HepG2 (cell line): ENCODE measurements around the gene KIF15. TPM values are rescaled to one million over a fixed set of nuclear protein-coding genes. Genes with fewer than 3 reads are reported as not detected.

ENCODE experiments used
- ATAC-seq: fragments of 200-7000 bp; cut with Tn5 transposase; 3 replicates; pipeline ENCODE4 v1.9.1; 2020; ENCODE audit warnings: mild to moderate bottlenecking, moderate library complexity
- BruUV-seq: library from RNA; stranded (reverse); fragments of 400-500 nt; replicated peaks from 2 replicates; lab custom pipeline; 2021; lab: Mats Ljungman, UMichigan
- CTCF ChIA-PET: fragments of 300-600 bp; formaldehyde crosslinking; extraction: SDS; loops from one replicate; lab custom pipeline; 2021; ENCODE audit warnings: low total read pairs, inconsistent platforms, low intra/inter-chr PET ratio; lab: Yijun Ruan, JAX
- POLR2A ChIA-PET: fragments of 350-600 bp; sonication (Branson Sonifier 250); formaldehyde crosslinking; loops from one replicate; lab custom pipeline; 2020; ENCODE audit warnings: antibody characterized with exemption, inconsistent platforms; lab: Yijun Ruan, JAX
- DNase-seq: peaks from one replicate; pipeline ENCODE4 v3.0.0-alpha.2; 2015; ENCODE audit warnings: low spot score
- FAIRE-seq: peaks from 3 replicates; lab custom pipeline; 2011; peaks lifted over from hg19 to GRCh38; lab: Jason Lieb, UNC
- H2AFZ ChIP-seq: one replicate; pipeline ENCODE4 v1.6.1; 2011; ENCODE audit warnings: low read length, inconsistent platforms
- H3K27ac ChIP-seq: fragments of 300-600 bp; 3 replicates; pipeline ENCODE4 v1.8.0; 2011; ENCODE audit warnings: mixed run types, mild to moderate bottlenecking, mixed read lengths, low read length, inconsistent platforms; ENCODE audit not compliant: insufficient read depth; ENCODE audit errors: extremely low read length
- H3K27me3 ChIP-seq, 2 experiments: fragments of 200-600 bp in 1 of 2; 2 replicates in 1 of 2; 3 replicates in 1 of 2; pipeline versions ENCODE4 v1.6.0 to v1.8.0; 2011; ENCODE audit warnings: low read length in 2 of 2, mild to moderate bottlenecking in 2 of 2, moderate library complexity in 2 of 2, inconsistent platforms in 1 of 2; ENCODE audit not compliant: insufficient read depth in 2 of 2, control insufficient read depth in 1 of 2
- H3K36me3 ChIP-seq, 2 experiments: fragments of 200-600 bp in 1 of 2; replicated peaks in 1 of 2; 2 replicates in 1 of 2; 3 replicates in 1 of 2; pipeline versions ENCODE4 v1.5.1 to v1.8.0; 2011; ENCODE audit warnings: low read length in 2 of 2, inconsistent platforms in 1 of 2; ENCODE audit not compliant: insufficient read depth in 2 of 2, control insufficient read depth in 1 of 2
- H3K4me1 ChIP-seq: 2 replicates; pipeline ENCODE4 v1.5.1; 2012; ENCODE audit warnings: low read length, inconsistent platforms; ENCODE audit not compliant: insufficient read depth
- H3K4me2 ChIP-seq: 2 replicates; pipeline ENCODE4 v1.6.0; 2011; ENCODE audit warnings: low read depth, low read length, inconsistent platforms
- H3K4me3 ChIP-seq, 3 experiments: fragments of 200-600 bp in 1 of 3; sonication (generic), shearing (Covaris generic) in 1 of 3; replicated peaks in 1 of 3; 2 replicates each; pipeline ENCODE4 v1.5.1; 2011 to 2016; ENCODE audit warnings: low read length in 3 of 3, inconsistent platforms in 2 of 3, low read depth in 2 of 3, mild to moderate bottlenecking in 2 of 3, control low read depth in 1 of 3, mixed read lengths in 1 of 3; ENCODE audit not compliant: insufficient read depth in 1 of 3
- H3K79me2 ChIP-seq: one replicate; pipeline ENCODE4 v1.6.1; 2011; ENCODE audit warnings: low read length, inconsistent platforms; ENCODE audit not compliant: insufficient read depth
- H3K9ac ChIP-seq: 2 replicates; pipeline ENCODE4 v1.6.0; 2011; ENCODE audit warnings: mild to moderate bottlenecking, low read depth, low read length, inconsistent platforms; ENCODE audit not compliant: insufficient read depth
- H3K9me3 ChIP-seq: 2 replicates; pipeline ENCODE4 v1.5.1; 2012; ENCODE audit warnings: mild to moderate bottlenecking, low read length
- H4K20me1 ChIP-seq: 2 replicates; pipeline ENCODE4 v1.6.0; 2011; ENCODE audit warnings: inconsistent platforms, mild to moderate bottlenecking, low read length, moderate library complexity; ENCODE audit not compliant: insufficient read depth
- E2F2 ChIP-seq: sonication (generic); formaldehyde crosslinking; IDR thresholded peaks from 2 replicates; pipeline ENCODE4 v1.4.0; 2020; ENCODE audit warnings: missing genetic modification reagents, borderline replicate concordance
- GLI4 ChIP-seq: sonication (generic); formaldehyde crosslinking; IDR thresholded peaks from 2 replicates; pipeline ENCODE4 v1.5.1; 2020; ENCODE audit warnings: missing genetic modification reagents, mild to moderate bottlenecking, moderate library complexity, borderline replicate concordance
- IKZF1 ChIP-seq: fragments of 450-650 bp; IDR thresholded peaks from 2 replicates; pipeline ENCODE4 v1.7.1; 2016
- MEF2D ChIP-seq: sonication (generic); formaldehyde crosslinking; IDR thresholded peaks from 2 replicates; pipeline ENCODE4 v1.5.1; 2020; ENCODE audit warnings: mild to moderate bottlenecking, missing genetic modification reagents
- NFIB ChIP-seq: sonication (generic); formaldehyde crosslinking; IDR thresholded peaks from 2 replicates; pipeline ENCODE4 v1.9.0; 2021; ENCODE audit warnings: missing genetic modification reagents, mild to moderate bottlenecking, borderline replicate concordance
- NR1H2 ChIP-seq: sonication (generic); formaldehyde crosslinking; IDR thresholded peaks from 2 replicates; pipeline ENCODE4 v1.8.1; 2022; ENCODE audit warnings: low read depth, missing genetic modification reagents, borderline replicate concordance
- PATZ1 ChIP-seq: sonication (generic); formaldehyde crosslinking; IDR thresholded peaks from 2 replicates; pipeline ENCODE4 v1.4.0; 2020; ENCODE audit warnings: missing genetic modification reagents
- ZNF274 ChIP-seq: sonication (generic); formaldehyde crosslinking; IDR thresholded peaks from 2 replicates; pipeline ENCODE4 v1.5.1; 2020; ENCODE audit warnings: mild to moderate bottlenecking, missing genetic modification reagents
- ZNF296 ChIP-seq: sonication (generic); formaldehyde crosslinking; conservative IDR thresholded peaks from 2 replicates; pipeline ENCODE4 v1.5.0; 2020; ENCODE audit warnings: mild to moderate bottlenecking, missing genetic modification reagents
- ZNF430 ChIP-seq: sonication (generic); formaldehyde crosslinking; IDR thresholded peaks from 2 replicates; pipeline ENCODE4 v1.9.0; 2021; ENCODE audit warnings: mild to moderate bottlenecking, missing genetic modification reagents
- ZNF431 ChIP-seq: sonication (generic); formaldehyde crosslinking; IDR thresholded peaks from 2 replicates; pipeline ENCODE4 v1.9.0; 2022; ENCODE audit warnings: missing genetic modification reagents, low read depth, mild to moderate bottlenecking, borderline replicate concordance
- ZNF550 ChIP-seq: sonication (generic); formaldehyde crosslinking; IDR thresholded peaks from 2 replicates; pipeline ENCODE4 v1.4.0; 2020; ENCODE audit warnings: mild to moderate bottlenecking, missing genetic modification reagents, borderline replicate concordance
- ZNF580 ChIP-seq: IDR thresholded peaks from 2 replicates; pipeline ENCODE4 v1.6.1; 2016; ENCODE audit warnings: low read depth, borderline replicate concordance
- ZNF773 ChIP-seq: sonication (generic); formaldehyde crosslinking; IDR thresholded peaks from 2 replicates; pipeline ENCODE4 v1.4.0; 2020; ENCODE audit warnings: missing genetic modification reagents, borderline replicate concordance
- WGBS: methylation state at CpG from one replicate; pipeline ENCODE4 v1.1.6; 2017; ENCODE audit warnings: low lambda C conversion rate; 5-methylcytosine and 5-hydroxymethylcytosine counted together
- in situ Hi-C: cut with HindIII; loops from 2 replicates; pipeline ENCODE4 v1.10.0; 2017; ENCODE audit warnings: low pct_unique_long_range_greater_than_20kb; ENCODE audit not compliant: extremely low pct_ligation_motif_present
- intact Hi-C: fragments of 100-400 bp; cut with micrococcal nuclease; formaldehyde crosslinking; loops from one replicate; pipeline ENCODE4 v1.10.0; 2022; ENCODE audit not compliant: unreplicated experiment
- polyA plus RNA-seq, 8 experiments: library from polyadenylated mRNA; depleted of rRNA in 3 of 8; stranded (reverse) in 7 of 8; unstranded in 1 of 8; fragments of >200 nt; fragmentation: Illumina TruSeq in 4 of 8; extraction: Trizol in 4 of 8; gene quantifications; 2 replicates each; pipeline versions ENCODE4 v1.2.1 to v1.2.3, GENCODE V29; 2011 to 2016; ENCODE audit warnings: low read depth in 4 of 8, missing spikeins in 1 of 8, mixed read lengths in 1 of 8; ENCODE audit not compliant: insufficient read depth in 1 of 8
- total RNA-seq, 5 experiments: library from RNA; depleted of rRNA; stranded (reverse); fragments of >200 nt; fragmentation: Illumina TruSeq; extraction: Trizol; gene quantifications; 2 replicates each; pipeline ENCODE4 v1.2.3, GENCODE V29; 2016; ENCODE audit warnings: low read depth in 1 of 5

KIF15 gene
- total and polyA plus RNA-seq, 2 of the 13 experiments (the other 11 are each of a cell fraction or from before 2014, with no cell fraction given) = 4.8 to 33.8 TPM

GRCh38 chr3:44845528-44846520, 84.2 kb downstream of the KIF15 start:
- Histone ChIP-seq H3K79me2 (no peaks in the 10 kb centered on the region), H3K27me3 (no peaks in the 10 kb centered on the region), H3K4me3 (no peak overlapping the region), H3K9me3 (no peaks in the 10 kb centered on the region), H3K4me2 (no peak overlapping the region), H3K9ac (no peak overlapping the region), H4K20me1 (no peaks in the 10 kb centered on the region), H3K36me3 (peaks cover 3 to 49% of the 10 kb centered on the region in 2 experiments), H3K4me1 (no peaks in the 10 kb centered on the region), H3K27ac (no peak overlapping the region), H2AFZ (no peak overlapping the region)
- ChIA-PET POLR2A (no interaction called here), CTCF (no interaction called here)
- BruUV-seq = no TSS peak
- no peak for FAIRE-seq
- intact Hi-C loops = no loop called here
- in situ Hi-C loops = no loop called here
- TF ChIP-seq ZNF430 (CRISPR knock-in tag) (no peak), ZNF550 (no peak), IKZF1 (no peak), ZNF580 (no peak), NR1H2 (CRISPR knock-in tag) (no peak), MEF2D (CRISPR knock-in tag) (no peak)
- DNase-seq = no peak
- ATAC-seq = no peak
- WGBS = 96% methylated on average over 7 of the region's 7 CpGs

GRCh38 chr3:44848634-44849033, 87.0 kb downstream of the KIF15 start:
- in situ Hi-C loops (no loop called here), intact Hi-C loops (no loop called here)
- H3K36me3 ChIP-seq = peaks cover 5 to 35% of the 10 kb centered on the region in 2 experiments
- H4K20me1 ChIP-seq = no peaks in the 10 kb centered on the region
- no peak overlapping the region for H3K4me2 ChIP-seq
- H3K79me2 ChIP-seq = no peaks in the 10 kb centered on the region
- POLR2A ChIA-PET = no interaction called here
- no peak overlapping the region for H3K4me3 ChIP-seq
- CTCF ChIA-PET = no interaction called here
- H2AFZ ChIP-seq = no peak overlapping the region
- no TSS peak for BruUV-seq
- 96% methylated on average over 1 of the region's 1 CpG for WGBS
- no peak overlapping the region for H3K27ac ChIP-seq
- H3K9ac ChIP-seq = no peak overlapping the region
- no peak for ATAC-seq
- no peaks in the 10 kb centered on the region for H3K9me3 ChIP-seq
- FAIRE-seq = no peak
- no peaks in the 10 kb centered on the region for H3K27me3 ChIP-seq
- no peak for DNase-seq
- H3K4me1 ChIP-seq = no peaks in the 10 kb centered on the region
- no peak for TF ChIP-seq ZNF274 (CRISPR knock-in tag)
- TF ChIP-seq PATZ1 (CRISPR knock-in tag) = no peak
- no peak for TF ChIP-seq NFIB
- no peak for TF ChIP-seq ZNF431 (CRISPR knock-in tag)
- no peak for TF ChIP-seq ZNF296 (CRISPR knock-in tag)
- TF ChIP-seq ZNF430 (CRISPR knock-in tag) = no peak
- no peak for TF ChIP-seq GLI4 (CRISPR knock-in tag)
- TF ChIP-seq ZNF773 (CRISPR knock-in tag) = no peak
- no peak for TF ChIP-seq E2F2
